Heart right ventricle (tissue), 16 donors: ENCODE data around the gene MED16. TPM values are rescaled to one million over a fixed set of nuclear protein-coding genes. Genes with fewer than 3 reads are reported as not detected.

Experiments used
- ATAC-seq, 8 donors: fragments of 200-7000 bp; cut with Tn5 transposase; one replicate each; pipeline ENCODE4 v1.9.1; 2020; ENCODE audit warnings: mild to moderate bottlenecking in 8 of 8, moderate library complexity in 8 of 8, moderate number of reproducible peaks in 1 of 8
- DNase-seq, 2 donors: peaks; one replicate each; pipeline ENCODE4 v3.0.0-alpha.2; 2020
- H3K27ac ChIP-seq, 10 donors: fragments of 200-600 bp; sonication (generic) in 2 of 10; one replicate each; pipeline versions ENCODE4 v1.5.0 to v1.8.0; 2020 to 2022; ENCODE audit warnings: mild to moderate bottlenecking in 3 of 10
- H3K27me3 ChIP-seq, 7 donors: fragments of 200-600 bp; one replicate each; pipeline ENCODE4 v1.8.0; 2021 to 2022; ENCODE audit warnings: mild to moderate bottlenecking in 2 of 7
- H3K36me3 ChIP-seq, 9 donors: fragments of 200-600 bp; sonication (generic) in 1 of 9; one replicate each; pipeline versions ENCODE4 v1.5.0 to v1.8.0; 2020 to 2022; ENCODE audit warnings: mild to moderate bottlenecking in 2 of 9
- H3K4me1 ChIP-seq, 9 donors: fragments of 200-600 bp; sonication (generic) in 1 of 9; one replicate each; pipeline versions ENCODE4 v1.5.0 to v1.8.0; 2020 to 2022; ENCODE audit warnings: mild to moderate bottlenecking in 4 of 9
- H3K4me3 ChIP-seq, 10 donors: fragments of 200-600 bp; sonication (generic) in 2 of 10; one replicate each; pipeline versions ENCODE4 v1.5.0 to v1.8.0; 2020 to 2022; ENCODE audit warnings: mild to moderate bottlenecking in 7 of 10, moderate library complexity in 2 of 10
- H3K9me3 ChIP-seq, 11 donors: fragments of 200-600 bp in 10 of 11; sonication (generic) in 2 of 11; one replicate each; pipeline versions ENCODE4 v1.5.0 to v1.8.0; 2013 to 2022; ENCODE audit warnings: mild to moderate bottlenecking in 2 of 11, control low read depth in 1 of 11, moderate library complexity in 1 of 11
- whole genome bisulfite sequencing, 2 donors: extraction: QIAGEN DNeasy Blood & Tissue Kit; methylation state at CpG; one replicate each; pipeline ENCODE4 v1.1.7; 2013; ENCODE audit warnings: inconsistent platforms in 1 of 2; 5-methylcytosine and 5-hydroxymethylcytosine counted together
- intact Hi-C, 10 donors: fragments of 100-400 bp; cut with DNase I; formaldehyde crosslinking; loops; one replicate each; pipeline versions ENCODE4 v1.11.1 to v1.14.2; 2022
- polyA plus RNA-seq, 2 donors: library from polyadenylated mRNA; stranded (reverse); fragments of 200-250 nt; gene quantifications; one replicate each; pipeline ENCODE4 v1.2.3, GENCODE V29; 2013
- total RNA-seq, 10 donors: library from RNA; stranded (reverse); fragmentation: NEBNext Ultra II Directional in 3 of 10; extraction: Animal tissue kit (Norgen Biotek cat#: 25700) in 3 of 10; gene quantifications; one replicate each; pipeline versions ENCODE4 v1.2.1 to v1.2.4, GENCODE V29; 2021 to 2023
- TF ChIP-seq, protein P1 (sequence below), 9 donors: fragments of 200-600 bp; sonication (generic) in 2 of 9; IDR thresholded peaks; one replicate each; pipeline versions ENCODE4 v1.5.0 to v1.8.0; 2021 to 2022; ENCODE audit warnings: antibody characterized with exemption in 9 of 9, mild to moderate bottlenecking in 5 of 9, moderate library complexity in 1 of 9
- donor health status: Arrhythmogenic right ventricular cardiomyopathy.
- donor health status: ischemic (EF 13 %, LVEDD 7.1; RV severe dilation, severe dysfunction).
- donor health status: healthy with polysubstance abuse.
- donor health status: DM: no; HTN: yes; CAD: no.
- donor health status: DM: no; HTN: no; CAD: no.
- donor health status: ischemic (EF 25% LVEDD 6.9; RV normal size, moderate dysfunction).
- donor health status: ischemic (EF 25% LVEDD 5.7; RV mildly dilated, moderate dysfunction).
- donor health status: healthy.
- donor health status: DM: yes; HTN: yes; CAD: no.
- donor health status: Ischemic cardiomyopathy.
- donor health status: ischemic (EF 35%, LVEDD 5.7; RV mildly dilated, moderate dysfunction).
- donor health status: nonischemic (EF 11% LVEDD 7.7; RV severe dilation, severe dysfunction).
- donor health status: DM: yes; HTN: yes; CAD: no.
- donor health status: PGD.
- donor health status: ischemic (EF 29% LVEDD 5.4; RV normal size, mild dysfunction).
- donor health status: nonischemic (EF 23%, LVEDD 6.1; RV moderate dilation, normal function).

MED16 gene
- total and polyA plus RNA-seq, 12 donors: 17.6 to 42.9 (median 27.7) TPM

DNA sequence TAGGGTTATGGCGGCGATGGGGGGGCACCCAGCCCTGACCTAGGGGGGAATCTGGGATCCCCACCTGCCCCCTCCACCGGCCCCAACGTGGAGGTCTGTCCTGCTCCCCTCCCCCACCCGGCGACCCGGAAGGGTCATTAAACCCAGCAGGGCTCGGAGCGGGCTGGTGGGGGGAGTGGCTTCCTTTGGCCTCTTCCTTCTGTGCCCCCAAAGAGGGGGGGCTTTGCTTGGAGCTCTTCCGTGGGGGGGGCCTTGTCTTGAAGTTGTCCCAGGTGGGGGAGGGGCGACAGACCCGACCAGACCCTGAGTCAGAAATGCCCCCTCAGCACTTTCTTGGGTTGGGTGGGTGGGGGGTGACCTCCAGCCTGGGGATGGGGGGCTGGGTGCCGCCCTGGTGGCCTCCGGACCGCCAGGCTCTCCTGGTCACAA is 34.4 kb upstream of the MED16 start:
- Histone ChIP-seq H3K36me3 (peaks cover 0 to 7% (median 0%) of the 10 kb centered on the region in 9 donors), H3K4me3 (peak overlapping the region; percentile 51 to 99 (median 84)), H3K9me3 (no peaks in the 10 kb centered on the region), H3K27ac (peak overlapping the region in 9 of 10 donors; percentile 54 to 98 (median 85)), H3K4me1 (peaks cover 7 to 46% (median 20%) of the 10 kb centered on the region in 9 donors), H3K27me3 (no peaks in the 10 kb centered on the region)
- WGBS, 2 donors: 11 to 18% methylated on average over 15 of the region's 15 CpGs
- TF ChIP-seq, protein P1, sequence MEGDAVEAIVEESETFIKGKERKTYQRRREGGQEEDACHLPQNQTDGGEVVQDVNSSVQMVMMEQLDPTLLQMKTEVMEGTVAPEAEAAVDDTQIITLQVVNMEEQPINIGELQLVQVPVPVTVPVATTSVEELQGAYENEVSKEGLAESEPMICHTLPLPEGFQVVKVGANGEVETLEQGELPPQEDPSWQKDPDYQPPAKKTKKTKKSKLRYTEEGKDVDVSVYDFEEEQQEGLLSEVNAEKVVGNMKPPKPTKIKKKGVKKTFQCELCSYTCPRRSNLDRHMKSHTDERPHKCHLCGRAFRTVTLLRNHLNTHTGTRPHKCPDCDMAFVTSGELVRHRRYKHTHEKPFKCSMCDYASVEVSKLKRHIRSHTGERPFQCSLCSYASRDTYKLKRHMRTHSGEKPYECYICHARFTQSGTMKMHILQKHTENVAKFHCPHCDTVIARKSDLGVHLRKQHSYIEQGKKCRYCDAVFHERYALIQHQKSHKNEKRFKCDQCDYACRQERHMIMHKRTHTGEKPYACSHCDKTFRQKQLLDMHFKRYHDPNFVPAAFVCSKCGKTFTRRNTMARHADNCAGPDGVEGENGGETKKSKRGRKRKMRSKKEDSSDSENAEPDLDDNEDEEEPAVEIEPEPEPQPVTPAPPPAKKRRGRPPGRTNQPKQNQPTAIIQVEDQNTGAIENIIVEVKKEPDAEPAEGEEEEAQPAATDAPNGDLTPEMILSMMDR (IDR thresholded peaks at IDR 0.05): no peak
- intact Hi-C loops: loop anchor here in 3 of 10 donors (5.0 to 10.0 kb wide), 3 partner anchors 307 to 317 kb away; partner anchors contain the start of genes ATP5F1D (in 2 of the 3), CBARP (in 1 of the 3) and MIDN (in 1 of the 3)
- ATAC-seq: no peak
- DNase-seq: peak in 1 of 2 donors; percentile 42

DNA sequence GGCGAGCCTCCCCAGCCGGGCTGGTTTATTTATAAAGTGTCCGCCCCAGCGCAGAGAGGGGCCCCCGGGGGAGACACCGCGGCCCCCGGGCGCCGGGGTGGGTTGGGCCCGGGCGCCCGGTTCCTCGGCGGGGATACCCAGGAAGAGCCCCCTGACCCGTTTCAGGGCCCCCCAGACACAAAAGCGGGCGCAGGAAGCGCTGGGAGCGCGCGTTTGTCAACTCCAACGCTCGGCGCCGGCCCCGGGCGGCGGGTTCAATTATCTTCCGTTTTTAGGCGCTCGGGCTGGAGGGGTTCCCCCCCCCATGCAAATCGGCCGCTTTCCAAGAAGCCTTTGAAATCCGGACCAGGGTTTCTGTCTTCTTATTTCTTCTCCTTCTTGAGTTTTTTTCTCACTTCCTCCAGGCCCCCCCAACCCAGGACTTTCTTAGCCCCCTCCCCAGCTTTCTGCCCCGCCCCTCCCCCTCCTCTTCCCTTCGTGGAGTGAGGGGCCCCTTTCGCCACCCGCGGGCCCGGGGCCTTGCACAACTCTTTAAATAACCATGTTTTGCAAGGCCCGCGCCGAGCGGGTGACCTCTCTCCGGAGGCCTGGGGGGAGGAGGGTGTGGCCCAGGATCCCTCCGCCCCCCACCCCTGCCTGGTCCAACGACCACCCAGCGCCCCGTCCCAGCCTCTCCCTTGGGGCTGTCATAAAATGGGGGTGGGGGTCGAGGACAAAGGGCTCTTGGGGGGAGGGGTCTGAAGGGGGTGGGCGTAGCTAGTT is 33.8 kb upstream of the MED16 start:
- ATAC-seq (peak in 7 of 8 donors; percentile 14 to 40 (median 27)), DNase-seq (peak; percentile 63 to 71)
- intact Hi-C loops: loop anchor here in 3 of 10 donors (5.0 to 10.0 kb wide), 3 partner anchors 308 to 318 kb away; partner anchors contain the start of genes ATP5F1D (in 2 of the 3), CBARP (in 1 of the 3) and MIDN (in 1 of the 3)
- TF ChIP-seq, protein P1 (IDR thresholded peaks at IDR 0.05): no peak
- peak overlapping the region in 9 of 10 donors; percentile 54 to 98 (median 85) for H3K27ac ChIP-seq
- H3K36me3 ChIP-seq: peaks cover 0 to 7% (median 0%) of the 10 kb centered on the region in 9 donors
- H3K9me3 ChIP-seq: no peaks in the 10 kb centered on the region
- no peaks in the 10 kb centered on the region for H3K27me3 ChIP-seq
- peak overlapping the region; percentile 51 to 99 (median 84) for H3K4me3 ChIP-seq
- WGBS, 2 donors: 0 to 1% methylated on average over 52 of the region's 52 CpGs
- H3K4me1 ChIP-seq: peaks cover 7 to 44% (median 19%) of the 10 kb centered on the region in 9 donors

- Histone ChIP-seq H3K9me3 (no peaks in the 10 kb centered on the region), H3K27ac (peak overlapping the region in 9 of 10 donors; percentile 54 to 98 (median 85)), H3K4me1 (peaks cover 7 to 47% (median 19%) of the 10 kb centered on the region in 9 donors), H3K4me3 (peak overlapping the region; percentile 51 to 99 (median 84)), H3K36me3 (peaks cover 0 to 7% (median 0%) of the 10 kb centered on the region in 9 donors), H3K27me3 (peaks cover 1 to 3% (median 3%) of the 10 kb centered on the region in 7 donors)
- DNase-seq (no peak), ATAC-seq (no peak)
- WGBS, 2 donors: 0 to 1% methylated on average over 19 to 21 of the region's 21 CpGs
- TF ChIP-seq, protein P1 (IDR thresholded peaks at IDR 0.05): no peak
- intact Hi-C loops: loop anchor here in 3 of 10 donors (5.0 to 10.0 kb wide), 3 partner anchors 309 to 319 kb away; partner anchors contain the start of genes ATP5F1D (in 2 of the 3), CBARP (in 1 of the 3) and MIDN (in 1 of the 3)
Observed at GRCh38 chr19:926323-926588, 33.3 kb upstream of the MED16 start.

DNA sequence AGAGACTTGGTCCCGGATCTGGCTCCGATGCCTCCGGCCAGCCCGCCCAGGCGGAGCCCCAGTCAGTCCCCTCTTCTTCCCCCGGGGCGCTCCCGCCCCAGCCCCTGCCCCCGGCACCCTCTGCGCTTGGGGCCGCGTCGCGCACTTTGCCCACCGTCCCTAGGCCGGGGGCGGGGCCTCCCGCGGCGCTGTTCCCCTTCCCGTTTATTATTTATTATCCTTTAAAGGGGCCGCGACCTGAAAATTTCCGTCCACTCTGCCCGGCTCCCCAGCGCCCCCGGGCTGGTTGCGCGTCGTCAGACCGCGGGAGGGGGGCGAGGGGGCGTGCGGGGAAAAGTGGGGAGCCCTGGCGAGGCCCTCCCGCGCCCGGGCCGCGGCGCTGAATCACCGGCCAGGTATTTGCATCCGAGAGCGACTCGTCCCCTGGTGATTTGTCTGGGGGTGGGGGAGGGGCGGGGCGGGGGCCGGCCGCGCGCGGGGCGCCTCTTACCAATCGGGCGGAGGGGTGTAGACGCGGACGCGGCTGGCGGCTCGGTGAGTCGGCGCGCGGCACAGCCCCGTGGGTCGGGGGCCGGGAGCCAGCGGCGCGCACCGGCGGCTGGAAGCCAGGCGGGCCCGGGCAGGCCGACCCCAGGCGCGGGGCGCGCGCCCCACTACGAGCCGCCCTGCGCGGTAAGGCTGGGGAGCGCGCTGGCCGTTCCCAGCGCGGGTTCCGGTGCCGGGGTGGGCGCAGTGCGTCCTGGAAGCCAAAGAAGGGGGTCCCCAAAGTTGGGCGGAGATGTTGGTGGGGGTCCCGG is 32.7 kb upstream of the MED16 start, which contains the start of gene ARID3A:
Gene ARID3A, plus strand, starts transcription at position 510 of the 797 bp plus-strand sequence. CDS start 3,494 bp downstream, outside the sequence.
- intact Hi-C loops: loop anchor here in 5 of 10 donors (2.0 to 10.0 kb wide), 4 partner anchors 57 to 319 kb away; partner anchors contain the start of genes ATP5F1D (in 2 of the 5), CBARP (in 1 of the 5) and MIDN (in 1 of the 5)
- Histone ChIP-seq H3K27ac (peak within 1 kb of the TSS in 9 of 10 donors; percentile 54 to 98 (median 85)), H3K36me3 (peaks cover 0 to 7% (median 0%) of the 10 kb centered on the region in 9 donors), H3K4me1 (peaks cover 7 to 52% (median 20%) of the 10 kb centered on the region in 9 donors), H3K9me3 (no peaks in the 10 kb centered on the region), H3K27me3 (peaks cover 4 to 9% (median 8%) of the 10 kb centered on the region in 7 donors), H3K4me3 (peak within 1 kb of the TSS; percentile 51 to 99 (median 84))
- ATAC-seq (peak; percentile 76 to 84 (median 80)), DNase-seq (peak; percentile 77 to 81)
- TF ChIP-seq, protein P1 (IDR thresholded peaks at IDR 0.05): no peak
- WGBS, 2 donors: 0% methylated on average over 89 to 96 of the region's 97 CpGs
